HEK293 (cell line): ENCODE measurements around the gene COX7A1.
"Not testable (repeated sequence)": the region's sequence is repeated elsewhere in the genome, so short reads cannot be mapped to it uniquely, and the experiment has no call there.

Source experiments
- CTCF ChIA-PET: fragments of 350-600 bp; formaldehyde crosslinking; extraction: SDS; loops from one replicate; lab custom pipeline; 2021; ENCODE audit warnings: antibody characterized with exemption; lab: Yijun Ruan, JAX
- POLR2A ChIA-PET: fragments of 300-600 bp; formaldehyde crosslinking; extraction: SDS; loops from one replicate; lab custom pipeline; 2020; ENCODE audit warnings: antibody characterized with exemption, inconsistent platforms; lab: Yijun Ruan, JAX
- H3K27ac ChIP-seq: fragments of 200-500 bp; sonication (Bioruptor generic); 2 replicates; pipeline ENCODE4 v1.5.1; 2014; ENCODE audit warnings: low read depth, low read length, control low read depth, inconsistent platforms; ENCODE audit errors: extremely low read depth
- H3K36me3 ChIP-seq, 2 experiments: fragments of 200-500 bp in 1 of 2; sonication (Bioruptor generic) in 1 of 2; 1 replicate in 1 of 2; 2 replicates in 1 of 2; pipeline ENCODE4 v1.5.1; 2014 to 2017; ENCODE audit warnings: inconsistent platforms in 2 of 2, low read length in 2 of 2; ENCODE audit not compliant: control insufficient read depth in 2 of 2, insufficient read depth in 1 of 2
- H3K4me1 ChIP-seq: fragments of 200-500 bp; sonication (Bioruptor generic); 2 replicates; pipeline ENCODE4 v1.5.1; 2014; ENCODE audit warnings: mild to moderate bottlenecking, low read length, inconsistent platforms; ENCODE audit not compliant: control insufficient read depth, insufficient read depth
- H3K4me3 ChIP-seq: 2 replicates; pipeline ENCODE4 v1.5.1; 2011; ENCODE audit warnings: low read depth, mild to moderate bottlenecking, control low read depth, low read length, moderate library complexity
- H3K9me3 ChIP-seq: fragments of 200-500 bp; sonication (Bioruptor generic); 2 replicates; pipeline ENCODE4 v1.5.1; 2014; ENCODE audit warnings: low read depth, low read length, inconsistent platforms; ENCODE audit not compliant: control insufficient read depth, insufficient read depth
- SETDB1 ChIP-seq: IDR thresholded peaks from one replicate; pipeline ENCODE4 v1.6.1; 2017; ENCODE audit warnings: mild to moderate bottlenecking, low read length, moderate library complexity, mixed read lengths; ENCODE audit not compliant: insufficient read length
- TSHZ1 ChIP-seq: fragments of 450-650 bp; formaldehyde crosslinking; IDR thresholded peaks from 2 replicates; pipeline ENCODE4 v1.5.1; 2016; ENCODE audit warnings: missing biosample characterization, missing genetic modification characterization, borderline replicate concordance
- YY2 ChIP-seq: fragments of 450-650 bp; formaldehyde crosslinking; IDR thresholded peaks from 2 replicates; pipeline ENCODE4 v1.5.1; 2016; ENCODE audit warnings: missing biosample characterization, missing genetic modification characterization
- ZBTB20 ChIP-seq: fragments of 450-650 bp; formaldehyde crosslinking; IDR thresholded peaks from 2 replicates; pipeline ENCODE4 v1.5.1; 2016; ENCODE audit warnings: missing biosample characterization, missing genetic modification characterization
- ZNF121 ChIP-seq: fragments of 450-650 bp; formaldehyde crosslinking; IDR thresholded peaks from 2 replicates; pipeline ENCODE4 v1.5.1; 2016; ENCODE audit warnings: missing biosample characterization, missing genetic modification characterization
- ZNF266 ChIP-seq: fragments of 450-650 bp; formaldehyde crosslinking; IDR thresholded peaks from 2 replicates; pipeline ENCODE4 v1.5.1; 2016; ENCODE audit warnings: missing biosample characterization, missing genetic modification characterization, low read depth
- ZNF280D ChIP-seq: fragments of 450-650 bp; formaldehyde crosslinking; IDR thresholded peaks from 2 replicates; pipeline ENCODE4 v1.5.1; 2016; ENCODE audit warnings: missing biosample characterization, missing genetic modification characterization
- ZNF341 ChIP-seq: fragments of 450-650 bp; formaldehyde crosslinking; IDR thresholded peaks from 2 replicates; pipeline ENCODE4; 2016; ENCODE audit warnings: low read depth, missing biosample characterization, missing genetic modification characterization
- ZNF366 ChIP-seq: fragments of 450-650 bp; formaldehyde crosslinking; conservative IDR thresholded peaks from 2 replicates; pipeline ENCODE4 v1.5.1; 2016; ENCODE audit warnings: missing biosample characterization, missing genetic modification characterization
- ZNF473 ChIP-seq: fragments of 450-650 bp; formaldehyde crosslinking; IDR thresholded peaks from 2 replicates; pipeline ENCODE4 v1.5.1; 2017; ENCODE audit warnings: missing biosample characterization, missing genetic modification characterization
- ZNF529 ChIP-seq: fragments of 450-650 bp; formaldehyde crosslinking; IDR thresholded peaks from 2 replicates; pipeline ENCODE4 v1.5.1; 2017; ENCODE audit warnings: missing genetic modification characterization, missing biosample characterization; ENCODE audit not compliant: insufficient replicate concordance
- ZNF623 ChIP-seq: fragments of 450-650 bp; formaldehyde crosslinking; IDR thresholded peaks from 2 replicates; pipeline ENCODE4 v1.5.1; 2016; ENCODE audit warnings: missing biosample characterization, missing genetic modification characterization
- ZNF768 ChIP-seq: fragments of 450-650 bp; formaldehyde crosslinking; IDR thresholded peaks from 2 replicates; pipeline ENCODE4 v1.5.1; 2018; ENCODE audit warnings: missing biosample characterization, mild to moderate bottlenecking, missing genetic modification characterization
- ZNF837 ChIP-seq: fragments of 450-650 bp; formaldehyde crosslinking; IDR thresholded peaks from 2 replicates; pipeline ENCODE4 v1.5.1; 2016; ENCODE audit warnings: missing biosample characterization, missing genetic modification characterization
- ZSCAN23 ChIP-seq: fragments of 450-650 bp; formaldehyde crosslinking; IDR thresholded peaks from 2 replicates; pipeline ENCODE4 v1.5.1; 2016; ENCODE audit warnings: missing biosample characterization, missing genetic modification characterization
- TF ChIP-seq, protein P1 (sequence below): fragments of 450-650 bp; formaldehyde crosslinking; IDR thresholded peaks from 2 replicates; pipeline ENCODE4 v1.5.1; 2016; ENCODE audit warnings: missing biosample characterization, missing genetic modification characterization
- TF ChIP-seq, protein P2 (sequence below): fragments of 450-650 bp; formaldehyde crosslinking; IDR thresholded peaks from 2 replicates; pipeline ENCODE4 v1.5.1; 2017; ENCODE audit warnings: missing biosample characterization, missing genetic modification characterization

The COX7A1 gene

DNA sequence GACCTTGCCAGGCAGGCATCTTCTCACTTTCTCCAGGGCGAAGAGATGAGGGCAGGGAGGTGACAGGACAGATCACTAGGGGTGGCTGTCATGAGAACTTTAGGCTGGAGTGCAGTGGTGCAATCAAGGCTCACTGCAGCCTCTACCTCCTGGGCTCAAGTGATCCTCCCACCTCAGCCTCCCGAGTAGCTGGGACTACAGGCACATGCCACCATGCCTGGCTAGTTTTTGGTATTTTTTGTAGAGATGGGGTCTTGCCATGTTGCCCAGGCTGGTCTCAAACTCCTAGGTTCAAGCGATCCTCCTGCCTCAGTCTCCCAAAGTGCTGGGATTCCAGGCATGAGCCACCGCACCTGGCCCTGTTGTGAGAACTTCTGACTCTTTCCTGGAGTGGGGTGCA lies 17.4 kb downstream of the COX7A1 start:
- not testable (repeated sequence) for H3K36me3 ChIP-seq, H3K4me3 ChIP-seq, H3K27ac ChIP-seq, H3K4me1 ChIP-seq, H3K9me3 ChIP-seq
- TF ChIP-seq ZNF473 (tag by site-specific recombination) (0 out of 2 replicates have a peak, but pooled peaks have one; percentile 24), ZNF768 (peak; percentile 49; the same call in 1 of the 2 replicates), ZNF121 (peak; percentile 77)
- POLR2A ChIA-PET = interaction anchor here (1.9 kb wide), 1 partner anchor 20 kb away, joined by 10 read pairs; the partner anchor contains the start of genes POLR2I and TBCB
- CTCF ChIA-PET = interaction anchor here (1.3 kb wide), 2 partner anchors 28 to 74 kb away, joined by 4 read pairs; no protein-coding TSS in a partner anchor

- POLR2A ChIA-PET = interaction anchor here (1.4 to 4.3 kb wide), 2 partner anchors 7 to 16 kb away, joined by 6 to 87 read pairs; partner anchors contain the start of genes CAPNS1 and POLR2I
- H3K4me1 ChIP-seq, H3K27ac ChIP-seq, H3K36me3 ChIP-seq, H3K9me3 ChIP-seq, H3K4me3 ChIP-seq: not testable (repeated sequence)
- CTCF ChIA-PET = interaction anchor here (0.6 to 11.2 kb wide), 7 partner anchors 11 to 1043 kb away, joined by 3 to 289 read pairs (median 4); partner anchors contain the start of gene WDR62
Measured at GRCh38 chr19:36131221-36131620, 21.0 kb downstream of the COX7A1 start.

DNA sequence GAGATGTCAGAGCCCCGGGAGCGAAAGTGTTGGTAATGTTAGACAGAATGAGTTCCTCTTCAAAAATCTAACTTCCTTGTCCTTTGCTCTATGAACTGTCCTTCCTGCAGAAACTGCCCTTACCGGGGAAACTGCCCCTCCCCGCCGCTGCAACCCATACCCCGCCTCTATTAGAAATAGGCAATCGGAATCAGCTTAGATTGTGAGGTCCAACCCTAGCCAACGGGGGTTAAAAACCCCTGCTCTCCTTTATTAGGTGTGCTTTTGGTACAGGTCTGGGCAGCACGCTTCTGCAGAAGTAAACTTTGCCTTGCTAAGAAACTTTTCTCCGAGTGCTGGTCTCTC lies 23.9 kb downstream of the COX7A1 start:
- H3K9me3 ChIP-seq = peaks cover 2% of the 10 kb centered on the region
- H3K27ac ChIP-seq = peak overlapping the region; percentile 81
- H3K4me1 ChIP-seq = peaks cover 9% of the 10 kb centered on the region
- H3K4me3 ChIP-seq = peak overlapping the region; percentile 34
- ChIA-PET CTCF (interaction anchor here (0.5 to 11.2 kb wide), 41 partner anchors 9 to 1834 kb away, joined by 3 to 289 read pairs (median 4); partner anchors contain the start of genes OVOL3, POLR2I, TBCB and ZNF146), POLR2A (interaction anchor here (0.6 to 6.3 kb wide), 35 partner anchors 8 to 1651 kb away, joined by 3 to 96 read pairs (median 6); partner anchors contain the start of genes ALKBH6, CAPNS1, COX6B1 and LIN37)
- H3K36me3 ChIP-seq = peaks cover 22 to 34% of the 10 kb centered on the region in 2 experiments
- TF ChIP-seq ZNF280D (tag by site-specific recombination) (no peak), ZBTB20 (tag by site-specific recombination) (peak; percentile 82), TSHZ1 (peak; percentile 48; the same call in 1 of the 2 replicates), ZNF529 (tag by site-specific recombination) (no peak), ZNF266 (tag by site-specific recombination) (0 out of 2 replicates have a peak, but pooled peaks have one; percentile 6), SETDB1 (peak; percentile 69), ZNF341 (tag by site-specific recombination) (peak; percentile 97), ZSCAN23 (tag by site-specific recombination) (0 out of 2 replicates have a peak, but pooled peaks have one; percentile 12), ZNF837 (tag by site-specific recombination) (no peak), ZNF623 (peak; percentile 11; the same call in 1 of the 2 replicates), YY2 (tag by site-specific recombination) (no peak), ZNF366 (tag by site-specific recombination) (peak; percentile 23; the same call in 1 of the 2 replicates)
- TF ChIP-seq, protein P1, sequence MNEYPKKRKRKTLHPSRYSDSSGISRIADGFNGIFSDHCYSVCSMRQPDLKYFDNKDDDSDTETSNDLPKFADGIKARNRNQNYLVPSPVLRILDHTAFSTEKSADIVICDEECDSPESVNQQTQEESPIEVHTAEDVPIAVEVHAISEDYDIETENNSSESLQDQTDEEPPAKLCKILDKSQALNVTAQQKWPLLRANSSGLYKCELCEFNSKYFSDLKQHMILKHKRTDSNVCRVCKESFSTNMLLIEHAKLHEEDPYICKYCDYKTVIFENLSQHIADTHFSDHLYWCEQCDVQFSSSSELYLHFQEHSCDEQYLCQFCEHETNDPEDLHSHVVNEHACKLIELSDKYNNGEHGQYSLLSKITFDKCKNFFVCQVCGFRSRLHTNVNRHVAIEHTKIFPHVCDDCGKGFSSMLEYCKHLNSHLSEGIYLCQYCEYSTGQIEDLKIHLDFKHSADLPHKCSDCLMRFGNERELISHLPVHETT = no peak
- TF ChIP-seq, protein P2, sequence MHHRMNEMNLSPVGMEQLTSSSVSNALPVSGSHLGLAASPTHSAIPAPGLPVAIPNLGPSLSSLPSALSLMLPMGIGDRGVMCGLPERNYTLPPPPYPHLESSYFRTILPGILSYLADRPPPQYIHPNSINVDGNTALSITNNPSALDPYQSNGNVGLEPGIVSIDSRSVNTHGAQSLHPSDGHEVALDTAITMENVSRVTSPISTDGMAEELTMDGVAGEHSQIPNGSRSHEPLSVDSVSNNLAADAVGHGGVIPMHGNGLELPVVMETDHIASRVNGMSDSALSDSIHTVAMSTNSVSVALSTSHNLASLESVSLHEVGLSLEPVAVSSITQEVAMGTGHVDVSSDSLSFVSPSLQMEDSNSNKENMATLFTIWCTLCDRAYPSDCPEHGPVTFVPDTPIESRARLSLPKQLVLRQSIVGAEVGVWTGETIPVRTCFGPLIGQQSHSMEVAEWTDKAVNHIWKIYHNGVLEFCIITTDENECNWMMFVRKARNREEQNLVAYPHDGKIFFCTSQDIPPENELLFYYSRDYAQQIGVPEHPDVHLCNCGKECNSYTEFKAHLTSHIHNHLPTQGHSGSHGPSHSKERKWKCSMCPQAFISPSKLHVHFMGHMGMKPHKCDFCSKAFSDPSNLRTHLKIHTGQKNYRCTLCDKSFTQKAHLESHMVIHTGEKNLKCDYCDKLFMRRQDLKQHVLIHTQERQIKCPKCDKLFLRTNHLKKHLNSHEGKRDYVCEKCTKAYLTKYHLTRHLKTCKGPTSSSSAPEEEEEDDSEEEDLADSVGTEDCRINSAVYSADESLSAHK (tag by site-specific recombination) = peak; percentile 95
